GM23248 (cell line): ENCODE results near the gene FNDC3B.

Experiments used
- EZH2 ChIP-seq: fragments of 200-600 bp; sonication (generic); IDR thresholded peaks from 2 replicates; pipeline ENCODE4 v1.6.1; 2018; ENCODE audit warnings: antibody characterized with exemption, mild to moderate bottlenecking; ENCODE audit not compliant: insufficient read depth, poor library complexity, severe bottlenecking
- EZH2phosphoT487 ChIP-seq: fragments of 200-600 bp; sonication (generic); IDR thresholded peaks from 2 replicates; pipeline ENCODE4 v1.6.1; 2018; ENCODE audit warnings: antibody characterized with exemption, moderate library complexity, mild to moderate bottlenecking, low read depth; ENCODE audit not compliant: insufficient read depth

DNA sequence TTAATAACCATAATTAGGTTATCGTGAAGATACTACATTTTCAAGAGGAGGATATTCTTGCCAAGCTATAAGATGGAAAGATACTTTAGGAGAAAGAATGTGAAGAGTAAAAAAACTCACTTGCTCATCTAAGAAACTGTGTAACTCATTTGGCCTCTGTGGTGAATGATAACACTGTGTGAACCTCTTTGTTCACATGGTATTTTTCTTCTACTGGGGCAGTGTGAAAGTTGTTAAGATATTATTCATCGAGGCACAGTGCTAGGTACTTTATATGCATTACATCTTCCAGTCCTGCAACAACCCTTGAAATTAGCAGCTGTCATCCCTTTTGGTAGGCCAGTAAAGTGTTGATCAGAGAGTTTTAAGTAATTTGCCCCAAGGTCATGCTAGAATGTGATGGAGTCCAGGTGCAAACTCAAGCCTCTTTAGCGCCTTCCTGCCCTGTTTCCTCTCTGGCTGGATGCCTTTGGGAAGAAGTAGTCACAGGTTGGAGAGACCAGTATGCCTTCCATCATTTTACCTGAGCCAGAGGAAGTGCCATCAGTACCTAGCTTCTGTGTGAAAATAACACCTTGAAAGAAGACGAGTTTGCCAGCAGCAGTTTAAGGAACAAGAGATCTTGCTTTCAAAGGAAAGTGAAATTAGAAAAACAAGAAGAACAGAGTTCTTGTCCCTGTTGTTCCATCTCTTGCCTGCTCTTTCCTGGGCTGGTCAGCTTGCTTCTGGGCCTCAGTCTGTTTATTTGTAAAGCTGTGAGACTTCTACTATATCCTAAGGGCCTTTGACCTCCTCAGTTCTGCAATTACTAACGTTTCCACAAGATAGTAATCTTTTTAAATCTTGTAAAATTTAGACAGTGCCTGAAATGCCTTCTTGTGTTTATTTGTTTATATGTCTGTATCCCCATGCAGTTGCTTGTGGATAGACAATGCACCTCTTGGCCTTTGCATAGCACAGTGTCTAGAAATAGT lies 179.3 kb downstream of the FNDC3B start:
- no peak for TF ChIP-seq EZH2
- no peak for TF ChIP-seq EZH2phosphoT487
